ENCODE data around the gene TMEM232. TPM values are rescaled to one million over a fixed set of nuclear protein-coding genes. Genes with fewer than 3 reads are reported as not detected.

The TMEM232 gene
- total RNA-seq, 1 experiment from 2014 or later = 1.3 TPM

- TF ChIP-seq USF1 (CRISPR knock-in tag; IDR thresholded peaks at IDR 0.05) (no peak), ETV6 (CRISPR knock-in tag; IDR thresholded peaks at IDR 0.05) (no peak), IRF2 (CRISPR knock-in tag; IDR thresholded peaks at IDR 0.05; ENCODE audit: borderline replicate concordance, low read depth) (no peak), ZSCAN18 (CRISPR knock-in tag; IDR thresholded peaks at IDR 0.05) (no peak), ZNF138 (CRISPR knock-in tag; conservative IDR thresholded peaks at IDR 0.05) (no peak), PREB (CRISPR knock-in tag; IDR thresholded peaks at IDR 0.05; ENCODE audit: borderline replicate concordance) (no peak), FOXP1 (CRISPR knock-in tag; IDR thresholded peaks at IDR 0.05; ENCODE audit: borderline replicate concordance) (no peak), CREM (CRISPR knock-in tag; IDR thresholded peaks at IDR 0.05) (no peak), ZNF281 (CRISPR knock-in tag; IDR thresholded peaks at IDR 0.05) (no peak), FOXP4 (CRISPR knock-in tag; IDR thresholded peaks at IDR 0.05) (no peak), GTF2I (CRISPR knock-in tag; conservative IDR thresholded peaks at IDR 0.05) (no peak), AFF4 (CRISPR knock-in tag; IDR thresholded peaks at IDR 0.05; ENCODE audit: borderline replicate concordance) (no peak), ATF3 (CRISPR knock-in tag; conservative IDR thresholded peaks at IDR 0.05) (no peak), KAT7 (CRISPR knock-in tag; IDR thresholded peaks at IDR 0.05; ENCODE audit: borderline replicate concordance) (no peak), ZNF219 (CRISPR knock-in tag; IDR thresholded peaks at IDR 0.05; ENCODE audit: borderline replicate concordance) (no peak), HMGXB4 (CRISPR knock-in tag; IDR thresholded peaks at IDR 0.05) (no peak)
These were observed 324.6 kb downstream of the TMEM232 start (continued) for GRCh38 chr5:110401881-110402280.

All from WTC11 (cell line).